ENCODE measurements around the gene WFS1. TPM values are rescaled to one million over a fixed set of nuclear protein-coding genes. Genes with fewer than 3 reads are reported as not detected.

Gene WFS1
- polyA plus RNA-seq, 1 of the 3 experiments (the other 2 are of a cell fraction), result 18.7 TPM

DNA sequence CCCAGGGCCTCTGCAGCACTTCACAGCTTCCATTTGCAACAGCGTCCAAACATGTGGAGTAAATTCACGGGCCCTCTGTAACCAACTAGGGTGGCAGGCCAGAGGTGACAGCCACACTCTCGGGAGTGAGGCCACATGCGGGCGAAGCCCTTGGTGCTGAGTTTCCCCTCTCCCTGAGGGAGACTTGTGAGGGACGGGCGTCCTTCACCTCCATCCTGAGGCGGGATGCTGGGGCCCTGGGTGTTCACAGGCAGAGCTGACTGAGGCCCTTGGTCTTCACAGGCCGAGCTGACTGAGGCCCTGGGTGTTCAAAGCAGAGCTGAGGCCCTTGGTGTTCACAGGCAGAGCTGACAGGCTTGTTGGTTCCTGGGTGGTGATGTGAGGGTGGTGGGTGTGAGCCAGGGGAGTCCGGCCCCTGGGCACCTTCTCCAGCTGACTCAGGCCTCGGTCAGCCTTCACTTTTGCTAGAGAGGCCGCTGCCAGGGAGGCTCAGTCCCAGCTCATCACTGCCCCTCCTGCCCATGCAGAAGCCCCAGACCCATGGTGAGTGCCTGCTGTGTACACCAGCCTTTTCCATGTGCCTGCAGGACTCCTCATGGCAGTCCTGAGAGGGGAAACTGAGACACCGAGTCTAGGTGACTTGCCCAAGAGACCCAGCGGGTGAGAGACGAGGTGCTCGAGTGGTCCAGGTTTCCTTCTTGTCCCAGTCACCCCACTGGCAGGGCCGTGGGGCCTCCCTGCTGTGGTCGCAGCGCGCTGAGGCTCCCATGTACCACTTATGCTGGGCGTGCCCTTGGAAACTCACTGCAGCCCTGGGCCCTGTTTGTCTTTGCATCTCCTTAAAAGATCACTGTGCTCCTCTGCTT lies 8.5 kb downstream of the WFS1 start:
- H3K9me2 ChIP-seq, result no peaks in the 10 kb centered on the region
- no peak for DNase-seq
- H3K9ac ChIP-seq, result no peak overlapping the region
- 97% methylated on average over 6 of the region's 21 CpGs for WGBS (ENCODE audit: low lambda C conversion rate)
- H3K4me1 ChIP-seq (ENCODE audit: control insufficient read depth in 1 of 2, insufficient read depth in 2 of 2, low read depth in 1 of 2, low read length in 1 of 2), result peaks cover 7 to 80% of the 10 kb centered on the region in 2 experiments; a peak in 2 of 4 replicates
- H3K4me3 ChIP-seq (ENCODE audit: low read depth in 2 of 2, low read length in 1 of 2), result no peak overlapping the region
- no peaks in the 10 kb centered on the region for H3K27me3 ChIP-seq (ENCODE audit: insufficient read depth)
- H3K4me2 ChIP-seq, result no peak overlapping the region
- TF ChIP-seq TEAD4 (IDR thresholded peaks at IDR 0.05; ENCODE audit: borderline replicate concordance, insufficient read depth) (no peak), ELF1 (IDR thresholded peaks at IDR 0.05) (no peak), MXI1 (IDR thresholded peaks at IDR 0.05; ENCODE audit: low read depth, low read length) (no peak), GABPA (IDR thresholded peaks at IDR 0.05; ENCODE audit: low read depth) (no peak), RXRA (IDR thresholded peaks at IDR 0.05; ENCODE audit: borderline replicate concordance, low read depth) (no peak), TCF12 (IDR thresholded peaks at IDR 0.05) (no peak), RFX5 (IDR thresholded peaks at IDR 0.05; ENCODE audit: low read length) (no peak), FOXJ3 (CRISPR knock-in tag; IDR thresholded peaks at IDR 0.05) (no peak), MEF2A (IDR thresholded peaks at IDR 0.05; ENCODE audit: borderline replicate concordance, low read depth) (no peak), RCOR1 (IDR thresholded peaks at IDR 0.05; ENCODE audit: low read length) (no peak), REST (IDR thresholded peaks at IDR 0.05; ENCODE audit: low read depth, low read length) (no peak), POLR2AphosphoS5 (IDR thresholded peaks at IDR 0.05; ENCODE audit: low read depth, low read length) (no peak), SIN3A (IDR thresholded peaks at IDR 0.05; ENCODE audit: borderline replicate concordance, low read depth, low read length) (no peak), YY1 (IDR thresholded peaks at IDR 0.05; ENCODE audit: low read depth) (no peak)
- TF ChIP-seq, protein P1, sequence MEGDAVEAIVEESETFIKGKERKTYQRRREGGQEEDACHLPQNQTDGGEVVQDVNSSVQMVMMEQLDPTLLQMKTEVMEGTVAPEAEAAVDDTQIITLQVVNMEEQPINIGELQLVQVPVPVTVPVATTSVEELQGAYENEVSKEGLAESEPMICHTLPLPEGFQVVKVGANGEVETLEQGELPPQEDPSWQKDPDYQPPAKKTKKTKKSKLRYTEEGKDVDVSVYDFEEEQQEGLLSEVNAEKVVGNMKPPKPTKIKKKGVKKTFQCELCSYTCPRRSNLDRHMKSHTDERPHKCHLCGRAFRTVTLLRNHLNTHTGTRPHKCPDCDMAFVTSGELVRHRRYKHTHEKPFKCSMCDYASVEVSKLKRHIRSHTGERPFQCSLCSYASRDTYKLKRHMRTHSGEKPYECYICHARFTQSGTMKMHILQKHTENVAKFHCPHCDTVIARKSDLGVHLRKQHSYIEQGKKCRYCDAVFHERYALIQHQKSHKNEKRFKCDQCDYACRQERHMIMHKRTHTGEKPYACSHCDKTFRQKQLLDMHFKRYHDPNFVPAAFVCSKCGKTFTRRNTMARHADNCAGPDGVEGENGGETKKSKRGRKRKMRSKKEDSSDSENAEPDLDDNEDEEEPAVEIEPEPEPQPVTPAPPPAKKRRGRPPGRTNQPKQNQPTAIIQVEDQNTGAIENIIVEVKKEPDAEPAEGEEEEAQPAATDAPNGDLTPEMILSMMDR (IDR thresholded peaks at IDR 0.05), result no peak
- TF ChIP-seq, protein P2, sequence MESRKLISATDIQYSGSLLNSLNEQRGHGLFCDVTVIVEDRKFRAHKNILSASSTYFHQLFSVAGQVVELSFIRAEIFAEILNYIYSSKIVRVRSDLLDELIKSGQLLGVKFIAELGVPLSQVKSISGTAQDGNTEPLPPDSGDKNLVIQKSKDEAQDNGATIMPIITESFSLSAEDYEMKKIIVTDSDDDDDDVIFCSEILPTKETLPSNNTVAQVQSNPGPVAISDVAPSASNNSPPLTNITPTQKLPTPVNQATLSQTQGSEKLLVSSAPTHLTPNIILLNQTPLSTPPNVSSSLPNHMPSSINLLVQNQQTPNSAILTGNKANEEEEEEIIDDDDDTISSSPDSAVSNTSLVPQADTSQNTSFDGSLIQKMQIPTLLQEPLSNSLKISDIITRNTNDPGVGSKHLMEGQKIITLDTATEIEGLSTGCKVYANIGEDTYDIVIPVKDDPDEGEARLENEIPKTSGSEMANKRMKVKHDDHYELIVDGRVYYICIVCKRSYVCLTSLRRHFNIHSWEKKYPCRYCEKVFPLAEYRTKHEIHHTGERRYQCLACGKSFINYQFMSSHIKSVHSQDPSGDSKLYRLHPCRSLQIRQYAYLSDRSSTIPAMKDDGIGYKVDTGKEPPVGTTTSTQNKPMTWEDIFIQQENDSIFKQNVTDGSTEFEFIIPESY (IDR thresholded peaks at IDR 0.05; ENCODE audit: borderline replicate concordance, low read depth), result no peak
- TF ChIP-seq, protein P3, sequence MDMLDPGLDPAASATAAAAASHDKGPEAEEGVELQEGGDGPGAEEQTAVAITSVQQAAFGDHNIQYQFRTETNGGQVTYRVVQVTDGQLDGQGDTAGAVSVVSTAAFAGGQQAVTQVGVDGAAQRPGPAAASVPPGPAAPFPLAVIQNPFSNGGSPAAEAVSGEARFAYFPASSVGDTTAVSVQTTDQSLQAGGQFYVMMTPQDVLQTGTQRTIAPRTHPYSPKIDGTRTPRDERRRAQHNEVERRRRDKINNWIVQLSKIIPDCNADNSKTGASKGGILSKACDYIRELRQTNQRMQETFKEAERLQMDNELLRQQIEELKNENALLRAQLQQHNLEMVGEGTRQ (IDR thresholded peaks at IDR 0.05; ENCODE audit: borderline replicate concordance, low read depth, low read length), result no peak
- TF ChIP-seq, protein P4, sequence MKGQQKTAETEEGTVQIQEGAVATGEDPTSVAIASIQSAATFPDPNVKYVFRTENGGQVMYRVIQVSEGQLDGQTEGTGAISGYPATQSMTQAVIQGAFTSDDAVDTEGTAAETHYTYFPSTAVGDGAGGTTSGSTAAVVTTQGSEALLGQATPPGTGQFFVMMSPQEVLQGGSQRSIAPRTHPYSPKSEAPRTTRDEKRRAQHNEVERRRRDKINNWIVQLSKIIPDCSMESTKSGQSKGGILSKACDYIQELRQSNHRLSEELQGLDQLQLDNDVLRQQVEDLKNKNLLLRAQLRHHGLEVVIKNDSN (IDR thresholded peaks at IDR 0.05; ENCODE audit: borderline replicate concordance, low read depth), result no peak
- H3K27ac ChIP-seq (ENCODE audit: low read depth in 2 of 2, low read length in 1 of 2), result peak overlapping the region in 1 of 2 experiments; percentile 77; a peak in 2 of 4 replicates
- peaks cover 8% of the 10 kb centered on the region for H4K20me1 ChIP-seq (ENCODE audit: insufficient read depth)
- H3K9me3 ChIP-seq, result no peaks in the 10 kb centered on the region
- POLR2A ChIA-PET, result interaction anchor here (1.1 kb wide), 1 partner anchor 31 kb away, joined by 5 read pairs; no protein-coding TSS in a partner anchor
- peaks cover 0 to 9% of the 10 kb centered on the region in 2 experiments for H3K36me3 ChIP-seq (replicated peaks in 1 of 2; ENCODE audit: control insufficient read depth in 1 of 2, insufficient read depth in 2 of 2, low read length in 1 of 2)
- CTCF ChIA-PET, result interaction anchor here (0.9 to 37.6 kb wide), 5 partner anchors 9 to 268 kb away, joined by 3 to 1048 read pairs (median 4); partner anchors contain the start of gene WFS1
- H2AFZ ChIP-seq (ENCODE audit: low read depth), result no peak overlapping the region
- peaks cover 15% of the 10 kb centered on the region; the same call in 1 of the 2 replicates for H3K79me2 ChIP-seq (ENCODE audit: insufficient read depth)
- no peaks in the 10 kb centered on the region for H3F3A ChIP-seq (replicated peaks; ENCODE audit: insufficient read depth)
